SK-N-SH treated with all-trans-retinoic acid at 6 μM for 48 hours (cell line): ENCODE results near the gene MAK.

ENCODE experiments used
- ATAC-seq: fragments of 200-7000 bp; cut with Tn5 transposase; 3 replicates; pipeline ENCODE4 v1.9.1; 2020; ENCODE audit warnings: mild to moderate bottlenecking, moderate library complexity
- ARNTL ChIP-seq: fragments of 450-650 bp; formaldehyde crosslinking; IDR thresholded peaks from 2 replicates; pipeline ENCODE4 v1.5.0; 2020; ENCODE audit warnings: low read depth, mild to moderate bottlenecking, moderate library complexity, borderline replicate concordance
- BACH2 ChIP-seq: fragments of 250-450 bp; sonication (Bioruptor Pico); IDR thresholded peaks from 2 replicates; pipeline ENCODE4 v1.9.0; 2021; ENCODE audit warnings: mild to moderate bottlenecking, borderline replicate concordance
- CSDC2 ChIP-seq: fragments of 250-450 bp; sonication (Bioruptor Pico); IDR thresholded peaks from 2 replicates; pipeline ENCODE4 v1.5.0; 2020; ENCODE audit warnings: mild to moderate bottlenecking, moderate library complexity
- ESRRG ChIP-seq: fragments of 250-450 bp; sonication (Bioruptor Pico); IDR thresholded peaks from 2 replicates; pipeline ENCODE4 v1.6.1; 2021; ENCODE audit warnings: mild to moderate bottlenecking
- GLIS3 ChIP-seq: fragments of 250-450 bp; sonication (Bioruptor Pico); IDR thresholded peaks from 2 replicates; pipeline ENCODE4 v1.5.0; 2020; ENCODE audit warnings: mild to moderate bottlenecking, moderate library complexity
- ISL1 ChIP-seq: fragments of 250-450 bp; sonication (Bioruptor Pico); IDR thresholded peaks from 2 replicates; pipeline ENCODE4 v2.1.2; 2022; ENCODE audit warnings: mild to moderate bottlenecking, moderate library complexity
- OSR1 ChIP-seq: fragments of 250-450 bp; sonication (Bioruptor Pico); IDR thresholded peaks from 2 replicates; pipeline ENCODE4 v1.8.0; 2022; ENCODE audit warnings: moderate library complexity, mild to moderate bottlenecking, inconsistent platforms
- PPARA ChIP-seq: fragments of 250-450 bp; sonication (Bioruptor Pico); IDR thresholded peaks from 2 replicates; pipeline ENCODE4 v1.5.0; 2020; ENCODE audit warnings: mild to moderate bottlenecking, borderline replicate concordance
- RARB ChIP-seq: fragments of 250-450 bp; sonication (Bioruptor Pico); IDR thresholded peaks from 2 replicates; pipeline ENCODE4 v1.8.0; 2021; ENCODE audit warnings: mild to moderate bottlenecking, moderate library complexity
- SNAI2 ChIP-seq: fragments of 250-450 bp; sonication (Bioruptor Pico); IDR thresholded peaks from 2 replicates; pipeline ENCODE4 v1.5.0; 2020; ENCODE audit warnings: mild to moderate bottlenecking, moderate library complexity
- TCF4 ChIP-seq: fragments of 250-450 bp; sonication (Bioruptor Pico); IDR thresholded peaks from 2 replicates; pipeline ENCODE4 v1.8.0; 2021; ENCODE audit warnings: mild to moderate bottlenecking, moderate library complexity, borderline replicate concordance
- TOX ChIP-seq: fragments of 250-450 bp; sonication (Bioruptor Pico); IDR thresholded peaks from 2 replicates; pipeline ENCODE4 v1.8.0; 2021; ENCODE audit warnings: mild to moderate bottlenecking, moderate library complexity, borderline replicate concordance
- ZC3H10 ChIP-seq: fragments of 250-450 bp; sonication (Bioruptor Pico); IDR thresholded peaks from 2 replicates; pipeline ENCODE4 v1.5.1; 2021; ENCODE audit warnings: mild to moderate bottlenecking, moderate library complexity
- ZFP3 ChIP-seq: fragments of 250-450 bp; sonication (Bioruptor Pico); IDR thresholded peaks from 2 replicates; pipeline ENCODE4 v1.5.0; 2020; ENCODE audit warnings: mild to moderate bottlenecking, moderate library complexity
- ZFP30 ChIP-seq: fragments of 450-650 bp; formaldehyde crosslinking; IDR thresholded peaks from 2 replicates; pipeline ENCODE4 v1.5.0; 2022; ENCODE audit warnings: mild to moderate bottlenecking, moderate library complexity
- ZNF565 ChIP-seq: fragments of 450-650 bp; formaldehyde crosslinking; conservative IDR thresholded peaks from 2 replicates; pipeline ENCODE4 v1.5.0; 2020; ENCODE audit warnings: low read depth, mild to moderate bottlenecking, moderate library complexity
- ZNF70 ChIP-seq: fragments of 450-650 bp; formaldehyde crosslinking; IDR thresholded peaks from 2 replicates; pipeline ENCODE4 v1.5.0; 2020; ENCODE audit warnings: mild to moderate bottlenecking, moderate library complexity
- ZNF8 ChIP-seq: fragments of 450-650 bp; formaldehyde crosslinking; IDR thresholded peaks from 2 replicates; pipeline ENCODE4 v1.5.0; 2020; ENCODE audit warnings: mild to moderate bottlenecking, moderate library complexity
- TF ChIP-seq, protein P1 (sequence below): fragments of 250-450 bp; sonication (Bioruptor Pico); IDR thresholded peaks from 2 replicates; pipeline ENCODE4 v1.8.0; 2021; ENCODE audit warnings: low read depth, mild to moderate bottlenecking, moderate library complexity, borderline replicate concordance
- TF ChIP-seq, protein P2 (sequence below): fragments of 250-450 bp; sonication (Bioruptor Pico); IDR thresholded peaks from 2 replicates; pipeline ENCODE4 v1.5.1; 2020; ENCODE audit warnings: low read depth, mild to moderate bottlenecking, moderate library complexity
- TF ChIP-seq, protein P3 (sequence below): fragments of 250-450 bp; sonication (Bioruptor Pico); IDR thresholded peaks from 2 replicates; pipeline ENCODE4 v1.8.0; 2020; ENCODE audit warnings: mild to moderate bottlenecking, moderate library complexity, borderline replicate concordance
- TF ChIP-seq, protein P4 (sequence below): fragments of 250-450 bp; sonication (Bioruptor Pico); IDR thresholded peaks from 2 replicates; pipeline ENCODE4 v1.5.0; 2020; ENCODE audit warnings: mild to moderate bottlenecking, moderate library complexity

The MAK gene

DNA sequence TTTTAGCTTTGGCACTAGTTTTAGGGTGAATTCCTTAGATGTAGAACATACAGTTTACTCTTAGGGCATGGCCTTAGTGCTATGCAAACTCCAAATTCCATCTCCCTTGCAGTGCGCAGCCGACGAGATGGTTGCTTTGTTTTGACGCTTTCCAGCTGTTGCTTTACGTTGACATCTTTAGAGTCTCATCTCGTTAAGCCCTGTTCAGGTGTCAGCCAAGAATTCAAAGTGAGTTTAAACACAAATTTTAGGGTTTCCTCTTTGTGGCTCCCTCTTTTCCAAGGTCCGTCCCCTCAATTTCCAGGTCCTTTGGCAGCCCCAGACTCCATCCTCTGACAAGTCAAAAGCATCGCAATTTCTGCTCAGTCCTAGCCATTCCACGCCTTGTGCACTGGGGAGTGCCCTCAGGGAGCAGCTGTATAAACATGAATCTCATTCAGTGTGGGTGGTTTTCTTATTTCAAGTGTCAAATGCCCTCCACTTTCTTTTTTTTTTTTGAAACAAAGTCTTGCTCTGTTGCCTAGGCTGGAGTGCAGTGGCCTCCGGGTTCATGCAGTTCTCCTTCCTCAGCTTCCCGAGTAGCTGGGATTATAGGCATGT is 14.1 kb upstream of the MAK start:
- TF ChIP-seq ZFP3 (CRISPR knock-in tag) (no peak), ARNTL (CRISPR knock-in tag) (no peak), PPARA (CRISPR knock-in tag) (no peak), ZNF70 (CRISPR knock-in tag) (no peak), ZC3H10 (CRISPR knock-in tag) (no peak), CSDC2 (CRISPR knock-in tag) (no peak), OSR1 (CRISPR knock-in tag) (no peak), ZFP30 (CRISPR knock-in tag) (no peak), RARB (CRISPR knock-in tag) (no peak), ZNF8 (CRISPR knock-in tag) (no peak), ESRRG (CRISPR knock-in tag) (no peak), GLIS3 (no peak), TCF4 (CRISPR knock-in tag) (no peak), BACH2 (CRISPR knock-in tag) (no peak)
- TF ChIP-seq, protein P1, sequence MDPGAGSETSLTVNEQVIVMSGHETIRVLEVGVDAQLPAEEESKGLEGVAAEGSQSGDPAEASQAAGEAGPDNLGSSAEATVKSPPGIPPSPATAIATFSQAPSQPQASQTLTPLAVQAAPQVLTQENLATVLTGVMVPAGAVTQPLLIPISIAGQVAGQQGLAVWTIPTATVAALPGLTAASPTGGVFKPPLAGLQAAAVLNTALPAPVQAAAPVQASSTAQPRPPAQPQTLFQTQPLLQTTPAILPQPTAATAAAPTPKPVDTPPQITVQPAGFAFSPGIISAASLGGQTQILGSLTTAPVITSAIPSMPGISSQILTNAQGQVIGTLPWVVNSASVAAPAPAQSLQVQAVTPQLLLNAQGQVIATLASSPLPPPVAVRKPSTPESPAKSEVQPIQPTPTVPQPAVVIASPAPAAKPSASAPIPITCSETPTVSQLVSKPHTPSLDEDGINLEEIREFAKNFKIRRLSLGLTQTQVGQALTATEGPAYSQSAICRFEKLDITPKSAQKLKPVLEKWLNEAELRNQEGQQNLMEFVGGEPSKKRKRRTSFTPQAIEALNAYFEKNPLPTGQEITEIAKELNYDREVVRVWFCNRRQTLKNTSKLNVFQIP = no peak
- TF ChIP-seq, protein P2, sequence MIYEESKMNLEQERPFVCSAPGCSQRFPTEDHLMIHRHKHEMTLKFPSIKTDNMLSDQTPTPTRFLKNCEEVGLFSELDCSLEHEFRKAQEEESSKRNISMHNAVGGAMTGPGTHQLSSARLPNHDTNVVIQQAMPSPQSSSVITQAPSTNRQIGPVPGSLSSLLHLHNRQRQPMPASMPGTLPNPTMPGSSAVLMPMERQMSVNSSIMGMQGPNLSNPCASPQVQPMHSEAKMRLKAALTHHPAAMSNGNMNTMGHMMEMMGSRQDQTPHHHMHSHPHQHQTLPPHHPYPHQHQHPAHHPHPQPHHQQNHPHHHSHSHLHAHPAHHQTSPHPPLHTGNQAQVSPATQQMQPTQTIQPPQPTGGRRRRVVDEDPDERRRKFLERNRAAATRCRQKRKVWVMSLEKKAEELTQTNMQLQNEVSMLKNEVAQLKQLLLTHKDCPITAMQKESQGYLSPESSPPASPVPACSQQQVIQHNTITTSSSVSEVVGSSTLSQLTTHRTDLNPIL (CRISPR knock-in tag) = no peak
- TF ChIP-seq, protein P3, sequence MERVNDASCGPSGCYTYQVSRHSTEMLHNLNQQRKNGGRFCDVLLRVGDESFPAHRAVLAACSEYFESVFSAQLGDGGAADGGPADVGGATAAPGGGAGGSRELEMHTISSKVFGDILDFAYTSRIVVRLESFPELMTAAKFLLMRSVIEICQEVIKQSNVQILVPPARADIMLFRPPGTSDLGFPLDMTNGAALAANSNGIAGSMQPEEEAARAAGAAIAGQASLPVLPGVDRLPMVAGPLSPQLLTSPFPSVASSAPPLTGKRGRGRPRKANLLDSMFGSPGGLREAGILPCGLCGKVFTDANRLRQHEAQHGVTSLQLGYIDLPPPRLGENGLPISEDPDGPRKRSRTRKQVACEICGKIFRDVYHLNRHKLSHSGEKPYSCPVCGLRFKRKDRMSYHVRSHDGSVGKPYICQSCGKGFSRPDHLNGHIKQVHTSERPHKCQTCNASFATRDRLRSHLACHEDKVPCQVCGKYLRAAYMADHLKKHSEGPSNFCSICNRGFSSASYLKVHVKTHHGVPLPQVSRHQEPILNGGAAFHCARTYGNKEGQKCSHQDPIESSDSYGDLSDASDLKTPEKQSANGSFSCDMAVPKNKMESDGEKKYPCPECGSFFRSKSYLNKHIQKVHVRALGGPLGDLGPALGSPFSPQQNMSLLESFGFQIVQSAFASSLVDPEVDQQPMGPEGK (CRISPR knock-in tag) = no peak
- TF ChIP-seq, all 23 proteins: peak for 0
- ATAC-seq = no peak

DNA sequence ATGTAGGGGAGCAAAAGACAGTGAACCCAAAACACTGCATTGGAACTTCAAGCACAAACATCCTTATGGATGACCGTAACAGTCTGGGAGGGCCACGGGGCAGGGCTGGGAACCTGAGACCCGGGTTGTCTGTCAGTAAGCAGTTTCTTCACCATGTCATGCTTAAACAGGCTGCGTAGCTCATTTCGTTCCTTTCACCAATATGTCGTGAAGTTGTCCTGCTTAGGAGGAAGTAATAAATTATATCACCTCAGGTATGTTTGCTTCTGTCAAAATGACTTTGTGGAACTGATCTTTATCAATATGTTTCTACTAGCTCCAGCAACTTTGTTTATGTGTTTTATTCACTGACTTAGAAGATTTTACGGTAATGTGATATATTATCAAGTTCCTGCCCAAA is 12.4 kb upstream of the MAK start:
- ATAC-seq = no peak
- TF ChIP-seq ISL1 (CRISPR knock-in tag) (no peak), ZFP30 (CRISPR knock-in tag) (no peak), ZNF8 (CRISPR knock-in tag) (no peak), TCF4 (CRISPR knock-in tag) (no peak), ZC3H10 (CRISPR knock-in tag) (no peak), ZNF70 (CRISPR knock-in tag) (no peak), GLIS3 (no peak), TOX (CRISPR knock-in tag) (no peak), SNAI2 (CRISPR knock-in tag) (no peak), CSDC2 (CRISPR knock-in tag) (no peak), ZNF565 (no peak), ZFP3 (CRISPR knock-in tag) (no peak), ESRRG (CRISPR knock-in tag) (no peak)
- TF ChIP-seq, protein P3 (CRISPR knock-in tag) = no peak
- TF ChIP-seq, protein P1 = no peak
- TF ChIP-seq, protein P4, sequence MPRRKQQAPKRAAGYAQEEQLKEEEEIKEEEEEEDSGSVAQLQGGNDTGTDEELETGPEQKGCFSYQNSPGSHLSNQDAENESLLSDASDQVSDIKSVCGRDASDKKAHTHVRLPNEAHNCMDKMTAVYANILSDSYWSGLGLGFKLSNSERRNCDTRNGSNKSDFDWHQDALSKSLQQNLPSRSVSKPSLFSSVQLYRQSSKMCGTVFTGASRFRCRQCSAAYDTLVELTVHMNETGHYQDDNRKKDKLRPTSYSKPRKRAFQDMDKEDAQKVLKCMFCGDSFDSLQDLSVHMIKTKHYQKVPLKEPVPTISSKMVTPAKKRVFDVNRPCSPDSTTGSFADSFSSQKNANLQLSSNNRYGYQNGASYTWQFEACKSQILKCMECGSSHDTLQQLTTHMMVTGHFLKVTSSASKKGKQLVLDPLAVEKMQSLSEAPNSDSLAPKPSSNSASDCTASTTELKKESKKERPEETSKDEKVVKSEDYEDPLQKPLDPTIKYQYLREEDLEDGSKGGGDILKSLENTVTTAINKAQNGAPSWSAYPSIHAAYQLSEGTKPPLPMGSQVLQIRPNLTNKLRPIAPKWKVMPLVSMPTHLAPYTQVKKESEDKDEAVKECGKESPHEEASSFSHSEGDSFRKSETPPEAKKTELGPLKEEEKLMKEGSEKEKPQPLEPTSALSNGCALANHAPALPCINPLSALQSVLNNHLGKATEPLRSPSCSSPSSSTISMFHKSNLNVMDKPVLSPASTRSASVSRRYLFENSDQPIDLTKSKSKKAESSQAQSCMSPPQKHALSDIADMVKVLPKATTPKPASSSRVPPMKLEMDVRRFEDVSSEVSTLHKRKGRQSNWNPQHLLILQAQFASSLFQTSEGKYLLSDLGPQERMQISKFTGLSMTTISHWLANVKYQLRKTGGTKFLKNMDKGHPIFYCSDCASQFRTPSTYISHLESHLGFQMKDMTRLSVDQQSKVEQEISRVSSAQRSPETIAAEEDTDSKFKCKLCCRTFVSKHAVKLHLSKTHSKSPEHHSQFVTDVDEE (CRISPR knock-in tag) = no peak
